H9 (cell line): ENCODE results near the gene ANKRD52. TPM values are rescaled to one million over a fixed set of nuclear protein-coding genes. Genes with fewer than 3 reads are reported as not detected.
"Not testable (repeated sequence)": the region's sequence is repeated elsewhere in the genome, so short reads cannot be mapped to it uniquely, and the experiment has no call there.

Source experiments
- DNase-seq: peaks from one replicate; pipeline ENCODE4 v3.0.0-alpha.2; 2017
- H2AFZ ChIP-seq: one replicate; pipeline ENCODE4 v1.6.1; 2013; ENCODE audit warnings: mild to moderate bottlenecking, low read length, control low read depth, moderate library complexity
- H2AK5ac ChIP-seq: 2 replicates; pipeline ENCODE4 v1.6.1; 2013; ENCODE audit warnings: low read length, control low read depth, mixed read lengths; ENCODE audit not compliant: insufficient read length
- H2BK120ac ChIP-seq: one replicate; pipeline ENCODE4 v1.6.1; 2013; ENCODE audit warnings: low read depth, mild to moderate bottlenecking, low read length, control low read depth, inconsistent platforms; ENCODE audit not compliant: poor library complexity, severe bottlenecking
- H2BK12ac ChIP-seq: 2 replicates; pipeline ENCODE4 v1.6.1; 2013; ENCODE audit warnings: low read length, control low read depth, mixed read lengths, low read depth; ENCODE audit not compliant: insufficient read length
- H2BK15ac ChIP-seq: 2 replicates; pipeline ENCODE4 v1.6.1; 2013; ENCODE audit warnings: low read depth, low read length, control low read depth
- H2BK20ac ChIP-seq: one replicate; pipeline ENCODE4 v1.6.1; 2013; ENCODE audit warnings: low read depth, mild to moderate bottlenecking, low read length, control low read depth, inconsistent platforms; ENCODE audit not compliant: poor library complexity, severe bottlenecking
- H2BK5ac ChIP-seq: 2 replicates; pipeline ENCODE4 v1.6.1; 2013; ENCODE audit warnings: low read length, control low read depth, mixed read lengths; ENCODE audit not compliant: insufficient read length
- H3K14ac ChIP-seq: 2 replicates; pipeline ENCODE4 v1.6.1; 2013; ENCODE audit warnings: low read length, control low read depth; ENCODE audit not compliant: insufficient read depth
- H3K18ac ChIP-seq: 2 replicates; pipeline ENCODE4 v1.6.1; 2013; ENCODE audit warnings: low read depth, mild to moderate bottlenecking, mixed read lengths, low read length, control low read depth; ENCODE audit not compliant: insufficient read length
- H3K23ac ChIP-seq: 2 replicates; pipeline ENCODE4 v1.6.1; 2013; ENCODE audit warnings: low read length, control low read depth, mixed read lengths, low read depth; ENCODE audit not compliant: insufficient read length
- H3K23me2 ChIP-seq: 2 replicates; pipeline ENCODE4 v1.6.1; 2013; ENCODE audit warnings: low read depth, mild to moderate bottlenecking, mixed read lengths, low read length, control low read depth; ENCODE audit not compliant: insufficient read length, poor library complexity, severe bottlenecking
- H3K27ac ChIP-seq: 2 replicates; pipeline ENCODE4 v1.5.1; 2013; ENCODE audit warnings: low read length, control low read depth, mixed read lengths, low read depth; ENCODE audit not compliant: insufficient read length
- H3K27me3 ChIP-seq: 2 replicates; pipeline ENCODE4 v1.6.1; 2013; ENCODE audit warnings: low read length, control low read depth, inconsistent platforms; ENCODE audit not compliant: insufficient read depth
- H3K4ac ChIP-seq: 2 replicates; pipeline ENCODE4 v1.6.1; 2013; ENCODE audit warnings: low read depth, mild to moderate bottlenecking, control low read depth, inconsistent platforms, low read length, moderate library complexity
- H3K4me1 ChIP-seq: 2 replicates; pipeline ENCODE4 v1.6.1; 2013; ENCODE audit warnings: low read length, control low read depth, inconsistent platforms; ENCODE audit not compliant: insufficient read depth
- H3K4me2 ChIP-seq: 2 replicates; pipeline ENCODE4 v1.6.1; 2013; ENCODE audit warnings: low read length, control low read depth, mixed read lengths; ENCODE audit not compliant: insufficient read length, insufficient read depth
- H3K56ac ChIP-seq: 2 replicates; pipeline ENCODE4 v1.6.1; 2013; ENCODE audit warnings: low read depth, mild to moderate bottlenecking, mixed read lengths, low read length, control low read depth; ENCODE audit not compliant: insufficient read length
- H3K79me1 ChIP-seq: 2 replicates; pipeline ENCODE4 v1.6.1; 2013; ENCODE audit warnings: low read depth, mild to moderate bottlenecking, moderate library complexity, low read length, control low read depth, inconsistent platforms; ENCODE audit not compliant: insufficient read depth, poor library complexity, severe bottlenecking
- H3K79me2 ChIP-seq: 2 replicates; pipeline ENCODE4 v1.6.1; 2013; ENCODE audit warnings: low read length, control low read depth, inconsistent platforms; ENCODE audit not compliant: insufficient read depth
- H3K9ac ChIP-seq: 2 replicates; pipeline ENCODE4 v1.6.1; 2013; ENCODE audit warnings: low read length, control low read depth, mixed read lengths; ENCODE audit not compliant: insufficient read length; ENCODE audit errors: extremely low read depth
- H3K9me3 ChIP-seq: one replicate; pipeline ENCODE4 v1.6.1; 2013; ENCODE audit warnings: low read depth, low read length, inconsistent platforms; ENCODE audit not compliant: control insufficient read depth
- H3T11ph ChIP-seq: one replicate; pipeline ENCODE4 v1.6.1; 2013; ENCODE audit warnings: mild to moderate bottlenecking, low read length, control low read depth, inconsistent platforms
- H4K20me1 ChIP-seq: one replicate; pipeline ENCODE4 v1.6.1; 2013; ENCODE audit not compliant: control insufficient read depth, insufficient read length, insufficient read depth
- H4K5ac ChIP-seq: 2 replicates; pipeline ENCODE4 v1.6.1; 2013; ENCODE audit warnings: low read depth, mild to moderate bottlenecking, mixed read lengths, low read length, control low read depth; ENCODE audit not compliant: insufficient read length
- H4K8ac ChIP-seq: replicated peaks from 2 replicates; pipeline ENCODE4 v1.6.1; 2013; ENCODE audit warnings: low read length, control low read depth, mixed read lengths, low read depth; ENCODE audit not compliant: insufficient read length
- H4K91ac ChIP-seq: 2 replicates; pipeline ENCODE4 v1.6.1; 2013; ENCODE audit warnings: low read depth, mild to moderate bottlenecking, moderate library complexity, mixed read lengths, low read length, control low read depth; ENCODE audit not compliant: insufficient read length
- H3K27ac Mint-ChIP-seq, 3 experiments: 2 replicates in 2 of 3; 3 replicates in 1 of 3; pipeline ENCODE4 v1.8.0; 2020 to 2021; ENCODE audit warnings: mixed read lengths in 3 of 3, mild to moderate bottlenecking in 1 of 3, moderate library complexity in 1 of 3
- H3K27me3 Mint-ChIP-seq: 2 replicates; pipeline ENCODE4 v1.8.0; 2021; ENCODE audit warnings: low read depth, mild to moderate bottlenecking, moderate library complexity, mixed read lengths
- H3K36me3 Mint-ChIP-seq, 3 experiments: 2 replicates in 2 of 3; 3 replicates in 1 of 3; pipeline ENCODE4 v1.8.0; 2020 to 2021; ENCODE audit warnings: low read depth in 3 of 3, mixed read lengths in 3 of 3; ENCODE audit not compliant: insufficient read depth in 1 of 3
- H3K4me1 Mint-ChIP-seq, 2 experiments: 2 replicates each; pipeline ENCODE4 v1.8.0; 2020; ENCODE audit warnings: mixed read lengths in 2 of 2
- H3K4me3 Mint-ChIP-seq, 2 experiments: 2 replicates in 1 of 2; 3 replicates in 1 of 2; pipeline ENCODE4 v1.8.0; 2020 to 2021; ENCODE audit warnings: mild to moderate bottlenecking in 2 of 2, mixed read lengths in 2 of 2, moderate library complexity in 1 of 2
- H3K9me3 Mint-ChIP-seq, 2 experiments: 2 replicates in 1 of 2; 3 replicates in 1 of 2; pipeline ENCODE4 v1.8.0; 2020; ENCODE audit warnings: mild to moderate bottlenecking in 2 of 2, mixed read lengths in 2 of 2, moderate library complexity in 1 of 2
- WGBS: extraction: QIAGEN DNeasy Blood & Tissue Kit; methylation state at CpG from one replicate; pipeline ENCODE4 v1.1.7; 2013; ENCODE audit warnings: missing lambda C conversion rate, low lambda C conversion rate, mixed read lengths; ENCODE audit not compliant: insufficient read length; ENCODE audit errors: extremely low coverage; 5-methylcytosine and 5-hydroxymethylcytosine counted together
- total RNA-seq: library from RNA; stranded (reverse); gene quantifications from 2 replicates; pipeline ENCODE4 v1.2.1, GENCODE V29; 2021
- TF ChIP-seq, protein P1 (sequence below): fragments of 200-600 bp; sonication (generic); conservative IDR thresholded peaks from 3 replicates; pipeline ENCODE4 v1.8.0; 2021; ENCODE audit warnings: antibody characterized with exemption, mild to moderate bottlenecking

The ANKRD52 gene
- total RNA-seq, 1 experiment from 2014 or later: 33.4 TPM

- Histone ChIP-seq H2BK20ac (no peak overlapping the region), H3K79me2 (no peaks in the 10 kb centered on the region)
- H3K27ac Mint-ChIP-seq: peak overlapping the region in 1 of 3 experiments; percentile 53; a peak in 1 of 7 replicates
These were observed 28.1 kb upstream of the ANKRD52 start for GRCh38 chr12:56286044-56286830.

DNA sequence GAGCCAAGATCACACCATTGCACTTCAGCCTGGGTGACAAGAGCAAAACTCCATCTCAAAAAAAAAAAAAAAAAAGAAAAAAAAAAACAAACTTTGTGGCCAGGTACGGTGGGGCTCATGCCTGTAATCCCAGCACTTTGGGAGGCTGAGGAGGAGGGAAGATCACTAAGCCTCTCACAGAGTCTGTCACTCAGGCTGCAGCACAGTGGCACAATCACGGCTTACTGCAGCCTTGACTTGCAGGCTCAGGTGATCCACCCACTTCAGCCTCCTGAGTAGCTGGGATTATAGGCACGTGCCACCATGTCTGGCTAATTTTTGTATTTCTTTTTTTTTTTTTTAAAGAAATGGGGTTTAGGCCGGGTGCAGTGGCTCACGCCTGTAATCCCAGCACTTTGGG, 26.1 kb upstream of the ANKRD52 start:
- not testable (repeated sequence) for H3K9ac ChIP-seq, H3K23me2 ChIP-seq, H2AFZ ChIP-seq, H4K8ac ChIP-seq, H3K4me1 ChIP-seq, H4K20me1 ChIP-seq, H3K56ac ChIP-seq, H3K4ac ChIP-seq, H3K79me2 ChIP-seq, H3K9me3 ChIP-seq, H3K27me3 Mint-ChIP-seq, H4K91ac ChIP-seq, H3K79me1 ChIP-seq, H3K9me3 Mint-ChIP-seq, H3K14ac ChIP-seq, H4K5ac ChIP-seq, H3K27me3 ChIP-seq, H3T11ph ChIP-seq, H2BK12ac ChIP-seq, H2BK5ac ChIP-seq, H3K4me1 Mint-ChIP-seq, H3K27ac Mint-ChIP-seq, H2AK5ac ChIP-seq, H2BK15ac ChIP-seq, H3K4me3 Mint-ChIP-seq, DNase-seq, H3K4me2 ChIP-seq, H2BK20ac ChIP-seq, H3K27ac ChIP-seq, H3K23ac ChIP-seq, H2BK120ac ChIP-seq, H3K18ac ChIP-seq
- WGBS: no CpG with 5 or more reads among the region's 5 CpGs
- H3K36me3 Mint-ChIP-seq: peaks cover 22 to 64% (median 45%) of the 10 kb centered on the region in 3 experiments

More at GRCh38 chr12:56286044-56286830, 28.1 kb upstream of the ANKRD52 start:
- no peak overlapping the region for H3K56ac ChIP-seq
- Mint-ChIP-seq H3K4me1 (peaks cover 0 to 6% of the 10 kb centered on the region in 2 experiments; a peak in 2 of 4 replicates), H3K27me3 (no peaks in the 10 kb centered on the region), H3K9me3 (no peaks in the 10 kb centered on the region), H3K36me3 (peaks cover 27 to 64% (median 46%) of the 10 kb centered on the region in 3 experiments), H3K4me3 (no peak overlapping the region)
- no peaks in the 10 kb centered on the region for H4K20me1 ChIP-seq
- H2BK120ac ChIP-seq: no peak overlapping the region
- H3T11ph ChIP-seq: no peak overlapping the region
- no peak overlapping the region for H2BK5ac ChIP-seq
- H3K4ac ChIP-seq: no peak overlapping the region
- no peak overlapping the region for H2AFZ ChIP-seq
- no peak overlapping the region for H3K14ac ChIP-seq
- TF ChIP-seq, protein P1, sequence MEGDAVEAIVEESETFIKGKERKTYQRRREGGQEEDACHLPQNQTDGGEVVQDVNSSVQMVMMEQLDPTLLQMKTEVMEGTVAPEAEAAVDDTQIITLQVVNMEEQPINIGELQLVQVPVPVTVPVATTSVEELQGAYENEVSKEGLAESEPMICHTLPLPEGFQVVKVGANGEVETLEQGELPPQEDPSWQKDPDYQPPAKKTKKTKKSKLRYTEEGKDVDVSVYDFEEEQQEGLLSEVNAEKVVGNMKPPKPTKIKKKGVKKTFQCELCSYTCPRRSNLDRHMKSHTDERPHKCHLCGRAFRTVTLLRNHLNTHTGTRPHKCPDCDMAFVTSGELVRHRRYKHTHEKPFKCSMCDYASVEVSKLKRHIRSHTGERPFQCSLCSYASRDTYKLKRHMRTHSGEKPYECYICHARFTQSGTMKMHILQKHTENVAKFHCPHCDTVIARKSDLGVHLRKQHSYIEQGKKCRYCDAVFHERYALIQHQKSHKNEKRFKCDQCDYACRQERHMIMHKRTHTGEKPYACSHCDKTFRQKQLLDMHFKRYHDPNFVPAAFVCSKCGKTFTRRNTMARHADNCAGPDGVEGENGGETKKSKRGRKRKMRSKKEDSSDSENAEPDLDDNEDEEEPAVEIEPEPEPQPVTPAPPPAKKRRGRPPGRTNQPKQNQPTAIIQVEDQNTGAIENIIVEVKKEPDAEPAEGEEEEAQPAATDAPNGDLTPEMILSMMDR: no peak
- H3K4me2 ChIP-seq: no peak overlapping the region
- H3K23ac ChIP-seq: no peak overlapping the region
- H3K27me3 ChIP-seq: no peaks in the 10 kb centered on the region
- WGBS: no CpG with 5 or more reads among the region's 4 CpGs
- no peak overlapping the region for H4K91ac ChIP-seq
- 0 out of 2 replicates have a peak, but pooled peaks cover 2% of the 10 kb centered on the region for H3K4me1 ChIP-seq
- H2AK5ac ChIP-seq: no peak overlapping the region
- no peak overlapping the region for H3K27ac ChIP-seq
- H3K9ac ChIP-seq: no peak overlapping the region
- H2BK15ac ChIP-seq: no peak overlapping the region
- no peak for DNase-seq
- peaks cover 3% of the 10 kb centered on the region for H3K79me1 ChIP-seq
- no peak overlapping the region for H4K8ac ChIP-seq
- no peak overlapping the region for H4K5ac ChIP-seq
- H3K23me2 ChIP-seq: no peaks in the 10 kb centered on the region
- no peak overlapping the region for H3K18ac ChIP-seq
- H3K9me3 ChIP-seq: no peaks in the 10 kb centered on the region
- no peak overlapping the region for H2BK12ac ChIP-seq
